Ishikawa (cell line): Measurements from ENCODE around the gene GRAMD1B.

Experiments
- CEBPB ChIP-seq: IDR thresholded peaks from 2 replicates; pipeline ENCODE4 v1.6.1; 2012
- CREB1 ChIP-seq: IDR thresholded peaks from 2 replicates; pipeline ENCODE4 v1.6.1; 2012; ENCODE audit warnings: low read depth
- EGR1 ChIP-seq: IDR thresholded peaks from 2 replicates; pipeline ENCODE4 v1.6.1; 2012
- EP300 ChIP-seq: IDR thresholded peaks from 2 replicates; pipeline ENCODE4 v1.6.1; 2012; ENCODE audit warnings: borderline replicate concordance
- FOXM1 ChIP-seq: IDR thresholded peaks from 2 replicates; pipeline ENCODE4 v1.6.1; 2012; ENCODE audit warnings: low read depth, borderline replicate concordance
- NFIC ChIP-seq: IDR thresholded peaks from 2 replicates; pipeline ENCODE4 v1.6.1; 2012
- RAD21 ChIP-seq: IDR thresholded peaks from 2 replicates; pipeline ENCODE4 v1.6.1; 2012; ENCODE audit warnings: low read depth
- TAF1 ChIP-seq: IDR thresholded peaks from 2 replicates; pipeline ENCODE4 v1.6.1; 2012; ENCODE audit warnings: low read depth, mild to moderate bottlenecking
- TCF12 ChIP-seq: IDR thresholded peaks from 2 replicates; pipeline ENCODE4 v1.6.1; 2012; ENCODE audit warnings: low read depth
- TEAD4 ChIP-seq: IDR thresholded peaks from 2 replicates; pipeline ENCODE4 v1.6.1; 2012
- YY1 ChIP-seq: IDR thresholded peaks from 2 replicates; pipeline ENCODE4 v1.6.1; 2012; ENCODE audit warnings: low read depth
- ZBTB7A ChIP-seq: IDR thresholded peaks from 2 replicates; pipeline ENCODE4 v1.6.1; 2012; ENCODE audit warnings: low read depth
- TF ChIP-seq, protein P1 (sequence below): IDR thresholded peaks from 2 replicates; pipeline ENCODE4 v1.6.1; 2012
- TF ChIP-seq, protein P2 (sequence below): IDR thresholded peaks from 2 replicates; pipeline ENCODE4 v1.6.1; 2012; ENCODE audit warnings: low read depth, mild to moderate bottlenecking
- TF ChIP-seq, protein P3 (sequence below): IDR thresholded peaks from 2 replicates; pipeline ENCODE4 v1.6.1; 2012

The GRAMD1B gene

DNA sequence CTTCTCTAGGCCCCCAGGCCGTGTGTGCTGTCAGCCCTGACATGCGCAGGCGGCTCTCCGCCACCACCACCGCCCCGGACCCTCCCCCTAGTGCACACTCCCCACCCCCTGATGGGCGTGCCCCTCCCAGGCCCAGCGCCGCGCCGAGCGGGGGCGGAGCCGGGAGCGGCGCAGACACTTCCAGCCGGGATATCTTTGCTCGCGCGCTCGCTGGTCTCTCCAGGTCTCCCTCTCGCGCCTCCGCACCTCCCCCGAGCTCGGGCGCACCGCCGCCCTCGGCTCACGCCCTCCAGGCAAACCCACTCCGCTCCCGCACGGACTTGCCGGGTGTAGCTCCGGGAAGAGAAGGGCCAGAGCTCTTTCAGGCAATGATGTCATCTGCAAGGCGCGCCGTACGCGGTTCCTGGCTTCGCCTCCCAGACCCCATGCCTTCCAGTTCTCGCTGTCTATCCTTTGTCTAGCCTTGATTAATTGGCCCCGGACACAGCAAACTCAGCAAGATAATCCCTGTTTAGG is 224.6 kb downstream of the GRAMD1B start, which contains the start of gene SCN3B:
Gene SCN3B, minus strand, starts transcription at position 59 of the 516 bp plus-strand sequence. CDS start 823 bp downstream, outside the sequence.
- TF ChIP-seq EGR1 (peak; percentile 73), TAF1 (no peak), RAD21 (no peak), CEBPB (no peak), TCF12 (no peak), ZBTB7A (no peak), CREB1 (no peak), TEAD4 (no peak), YY1 (no peak)
- TF ChIP-seq, protein P1, sequence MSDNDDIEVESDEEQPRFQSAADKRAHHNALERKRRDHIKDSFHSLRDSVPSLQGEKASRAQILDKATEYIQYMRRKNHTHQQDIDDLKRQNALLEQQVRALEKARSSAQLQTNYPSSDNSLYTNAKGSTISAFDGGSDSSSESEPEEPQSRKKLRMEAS = 0 out of 2 replicates have a peak, but pooled peaks have one; percentile 32
- TF ChIP-seq, protein P2, sequence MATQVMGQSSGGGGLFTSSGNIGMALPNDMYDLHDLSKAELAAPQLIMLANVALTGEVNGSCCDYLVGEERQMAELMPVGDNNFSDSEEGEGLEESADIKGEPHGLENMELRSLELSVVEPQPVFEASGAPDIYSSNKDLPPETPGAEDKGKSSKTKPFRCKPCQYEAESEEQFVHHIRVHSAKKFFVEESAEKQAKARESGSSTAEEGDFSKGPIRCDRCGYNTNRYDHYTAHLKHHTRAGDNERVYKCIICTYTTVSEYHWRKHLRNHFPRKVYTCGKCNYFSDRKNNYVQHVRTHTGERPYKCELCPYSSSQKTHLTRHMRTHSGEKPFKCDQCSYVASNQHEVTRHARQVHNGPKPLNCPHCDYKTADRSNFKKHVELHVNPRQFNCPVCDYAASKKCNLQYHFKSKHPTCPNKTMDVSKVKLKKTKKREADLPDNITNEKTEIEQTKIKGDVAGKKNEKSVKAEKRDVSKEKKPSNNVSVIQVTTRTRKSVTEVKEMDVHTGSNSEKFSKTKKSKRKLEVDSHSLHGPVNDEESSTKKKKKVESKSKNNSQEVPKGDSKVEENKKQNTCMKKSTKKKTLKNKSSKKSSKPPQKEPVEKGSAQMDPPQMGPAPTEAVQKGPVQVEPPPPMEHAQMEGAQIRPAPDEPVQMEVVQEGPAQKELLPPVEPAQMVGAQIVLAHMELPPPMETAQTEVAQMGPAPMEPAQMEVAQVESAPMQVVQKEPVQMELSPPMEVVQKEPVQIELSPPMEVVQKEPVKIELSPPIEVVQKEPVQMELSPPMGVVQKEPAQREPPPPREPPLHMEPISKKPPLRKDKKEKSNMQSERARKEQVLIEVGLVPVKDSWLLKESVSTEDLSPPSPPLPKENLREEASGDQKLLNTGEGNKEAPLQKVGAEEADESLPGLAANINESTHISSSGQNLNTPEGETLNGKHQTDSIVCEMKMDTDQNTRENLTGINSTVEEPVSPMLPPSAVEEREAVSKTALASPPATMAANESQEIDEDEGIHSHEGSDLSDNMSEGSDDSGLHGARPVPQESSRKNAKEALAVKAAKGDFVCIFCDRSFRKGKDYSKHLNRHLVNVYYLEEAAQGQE = no peak

DNA sequence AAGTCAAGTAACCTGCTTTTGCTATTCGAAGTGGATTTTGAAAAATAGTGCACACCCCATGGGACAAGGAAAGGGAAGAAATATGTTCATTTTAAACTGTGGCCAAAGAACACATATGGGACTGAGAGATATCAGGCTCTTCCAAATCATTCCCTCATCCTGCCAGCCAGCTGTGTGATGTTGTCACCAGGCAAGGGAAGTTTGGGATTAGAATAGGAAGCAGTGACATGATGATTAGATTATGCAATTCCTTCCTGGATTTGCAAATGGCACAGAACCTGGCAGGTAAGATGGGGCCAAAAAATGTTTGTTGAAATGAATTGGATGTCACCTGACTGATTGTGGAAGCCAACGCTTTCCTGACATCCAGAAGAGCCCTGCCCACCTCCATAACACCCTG is 229.2 kb downstream of the GRAMD1B start:
- TF ChIP-seq CEBPB = no peak

DNA sequence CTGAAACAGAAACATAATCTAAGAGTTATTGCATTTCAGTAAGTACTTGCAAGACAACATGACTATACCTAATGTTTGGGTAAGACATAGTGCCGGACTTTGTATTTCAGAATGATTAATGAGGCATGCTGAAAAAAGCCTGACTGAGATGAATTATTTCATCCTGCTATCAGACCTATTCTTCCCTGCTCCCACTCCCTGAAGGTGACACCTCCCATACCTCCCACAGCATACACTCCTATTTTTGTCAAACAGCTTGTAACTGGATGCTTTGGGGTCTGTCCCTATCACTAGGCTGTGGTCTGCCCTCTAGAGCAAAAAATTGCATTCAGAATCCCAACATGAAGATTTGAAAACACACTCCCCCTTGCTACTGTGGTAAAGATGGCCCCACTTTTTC is 235.2 kb downstream of the GRAMD1B start:
- TF ChIP-seq RAD21 (no peak), NFIC (no peak), CEBPB (no peak), EGR1 (no peak), YY1 (no peak), EP300 (no peak), FOXM1 (no peak), TCF12 (no peak), TEAD4 (no peak), CREB1 (no peak)
- TF ChIP-seq, protein P3, sequence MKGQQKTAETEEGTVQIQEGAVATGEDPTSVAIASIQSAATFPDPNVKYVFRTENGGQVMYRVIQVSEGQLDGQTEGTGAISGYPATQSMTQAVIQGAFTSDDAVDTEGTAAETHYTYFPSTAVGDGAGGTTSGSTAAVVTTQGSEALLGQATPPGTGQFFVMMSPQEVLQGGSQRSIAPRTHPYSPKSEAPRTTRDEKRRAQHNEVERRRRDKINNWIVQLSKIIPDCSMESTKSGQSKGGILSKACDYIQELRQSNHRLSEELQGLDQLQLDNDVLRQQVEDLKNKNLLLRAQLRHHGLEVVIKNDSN = no peak
- TF ChIP-seq, protein P1 = no peak
- TF ChIP-seq, protein P2 = no peak

DNA sequence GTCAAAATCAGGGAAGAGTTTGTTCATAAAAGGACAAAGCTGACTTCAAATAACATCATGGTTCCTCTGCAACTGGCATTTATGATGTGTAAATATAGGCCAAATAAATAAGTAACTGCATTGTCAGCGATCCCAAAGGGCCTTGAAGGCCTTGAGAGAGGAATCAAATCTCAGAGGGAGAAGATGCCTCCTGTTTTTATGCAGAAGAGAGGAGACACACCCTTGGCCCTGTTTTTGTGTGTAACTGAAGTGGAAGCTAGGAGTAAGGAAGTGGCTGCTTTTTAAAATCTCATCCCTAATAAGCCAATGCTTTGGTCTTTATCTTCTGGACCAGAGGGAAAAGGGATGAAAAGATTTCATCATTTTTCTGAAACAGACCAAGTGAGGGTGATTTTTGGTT is 240.0 kb downstream of the GRAMD1B start:
- no peak for TF ChIP-seq NFIC

DNA sequence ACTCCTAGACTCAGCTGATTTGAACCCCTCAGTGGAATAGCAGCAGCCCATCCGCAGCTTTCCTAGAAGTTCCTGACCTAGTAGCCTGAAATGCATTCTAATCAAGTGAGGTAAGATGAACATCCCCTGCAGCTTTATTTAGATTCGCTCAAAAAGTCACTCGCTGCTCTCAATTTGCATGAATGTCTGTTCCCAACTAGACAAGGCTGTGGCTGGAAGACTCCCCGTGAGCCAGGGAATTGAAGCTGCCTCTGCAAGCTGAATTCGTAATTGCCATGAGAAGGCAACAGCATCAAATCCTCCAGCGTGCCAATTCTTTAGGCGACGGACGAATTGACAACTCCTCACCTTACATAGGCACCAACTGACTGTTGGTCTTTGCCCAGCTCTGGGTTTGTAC is 241.5 kb downstream of the GRAMD1B start:
- TF ChIP-seq TCF12 (no peak), RAD21 (no peak), EP300 (no peak), TEAD4 (no peak), EGR1 (no peak), CEBPB (no peak), CREB1 (no peak), ZBTB7A (no peak), FOXM1 (no peak)
- TF ChIP-seq, protein P2 = no peak
- TF ChIP-seq, protein P1 = no peak
- TF ChIP-seq, protein P3 = no peak
